ENCODE measurements around the gene DOC2B. TPM values are rescaled to one million over a fixed set of nuclear protein-coding genes. Genes with fewer than 3 reads are reported as not detected.

DOC2B gene
- total RNA-seq, 1 experiment from 2014 or later, result 15.2 TPM

GRCh38 chr17:187130-187529 is 5.7 kb upstream of the DOC2B start:
- intact Hi-C loops (cut with micrococcal nuclease), result no loop called here
- H3K27ac ChIP-seq (ENCODE audit: low read depth, low read length), result no peak overlapping the region
- no peaks in the 10 kb centered on the region for H3K9me3 ChIP-seq (ENCODE audit: control insufficient read depth in 1 of 2, insufficient read depth in 1 of 2, low read depth in 1 of 2, low read length in 2 of 2)
- DNase-seq (ENCODE audit: low read depth, low spot score), result no peak
- no peak for ATAC-seq
- no peaks in the 10 kb centered on the region for H3K36me3 ChIP-seq (ENCODE audit: control insufficient read depth in 1 of 2, insufficient read depth in 2 of 2, low read length in 2 of 2)
- H3K4me2 ChIP-seq (ENCODE audit: low read length), result no peak overlapping the region
- no peak overlapping the region for H3K4me3 ChIP-seq (replicated peaks in 1 of 2; ENCODE audit: low read depth in 1 of 2, low read length in 2 of 2)
- no peaks in the 10 kb centered on the region for H3K9me2 ChIP-seq (ENCODE audit: insufficient read depth)
- no peak for TF ChIP-seq ELF1 (IDR thresholded peaks at IDR 0.05; ENCODE audit: borderline replicate concordance, low read depth)
- no peak for TF ChIP-seq CEBPB (IDR thresholded peaks at IDR 0.05; ENCODE audit: low read depth)
- TF ChIP-seq ZBTB33 (IDR thresholded peaks at IDR 0.05; ENCODE audit: extremely low read depth, insufficient replicate concordance, low read length), result no peak
- no peak for TF ChIP-seq YY1 (IDR thresholded peaks at IDR 0.05; ENCODE audit: extremely low read depth, insufficient replicate concordance, low read depth, low read length)
- no peak for TF ChIP-seq SIN3A (IDR thresholded peaks at IDR 0.05; ENCODE audit: low read depth)
- TF ChIP-seq TCF7L2 (IDR thresholded peaks at IDR 0.05; ENCODE audit: borderline replicate concordance, extremely low read depth, insufficient read depth, insufficient read length), result no peak
- no peak for TF ChIP-seq POLR2AphosphoS5 (IDR thresholded peaks at IDR 0.05; ENCODE audit: low read depth, low read length)
- no peak for TF ChIP-seq CTCF (IDR thresholded peaks at IDR 0.05 in 2 of 3, conservative IDR thresholded peaks at IDR 0.05 in 1 of 3; ENCODE audit: borderline replicate concordance in 1 of 3, insufficient read depth in 1 of 3, low read depth in 2 of 3, low read length in 2 of 3)
- no peak for TF ChIP-seq EZH2 (IDR thresholded peaks at IDR 0.05)
- no peak for TF ChIP-seq REST (IDR thresholded peaks at IDR 0.05; ENCODE audit: low read depth)
- no peak for TF ChIP-seq SRF (IDR thresholded peaks at IDR 0.05; ENCODE audit: low read depth)
- no peak for TF ChIP-seq ZFX (IDR thresholded peaks at IDR 0.05)
- TF ChIP-seq MAX (IDR thresholded peaks at IDR 0.05), result no peak
- TF ChIP-seq ATF3 (IDR thresholded peaks at IDR 0.05), result no peak
- no peak for TF ChIP-seq POLR2A (IDR thresholded peaks at IDR 0.05; ENCODE audit: borderline replicate concordance, extremely low read depth, insufficient read depth, insufficient read length)
- TF ChIP-seq EGR1 (IDR thresholded peaks at IDR 0.05; ENCODE audit: low read depth), result no peak
- TF ChIP-seq SP1 (IDR thresholded peaks at IDR 0.05; ENCODE audit: low read depth), result no peak
- no peak for TF ChIP-seq EZH2phosphoT487 (IDR thresholded peaks at IDR 0.05; ENCODE audit: borderline replicate concordance)
- TF ChIP-seq FOSL1 (IDR thresholded peaks at IDR 0.05; ENCODE audit: low read depth), result no peak
- no peak for TF ChIP-seq JUND (IDR thresholded peaks at IDR 0.05)
- no TSS peak for BruUV-seq (replicated peaks)
- no peak overlapping the region for H2AFZ ChIP-seq (ENCODE audit: low read depth, low read length, poor library complexity, severe bottlenecking)
- ChIA-PET POLR2A (no interaction called here), RAD21 (ENCODE audit: low non-redundant PET in 1 of 2, low total read pairs in 2 of 2, uncharacterized antibody in 2 of 2, unreplicated experiment in 2 of 2) (no interaction called here), CTCF (no interaction called here)
- H3K4me1 ChIP-seq (ENCODE audit: control insufficient read depth in 1 of 2, insufficient read depth in 2 of 2, low read length in 2 of 2), result peaks cover 2 to 3% of the 10 kb centered on the region in 2 experiments; a peak in 3 of 4 replicates
- no peaks in the 10 kb centered on the region for H3K79me2 ChIP-seq (ENCODE audit: insufficient read depth, low read length)
- no peak overlapping the region for H3K9ac ChIP-seq (ENCODE audit: low read length)
- H3K27me3 ChIP-seq (ENCODE audit: insufficient read depth, low read length), result no peaks in the 10 kb centered on the region
- H4K20me1 ChIP-seq (ENCODE audit: insufficient read depth), result no peaks in the 10 kb centered on the region

Measured in HCT116 (cell line).